H1 (cell line): ENCODE results near the gene DIPK1A. TPM values are rescaled to one million over a fixed set of nuclear protein-coding genes. Genes with fewer than 3 reads are reported as not detected.

ENCODE experiments used
- CTCF ChIA-PET: fragments of 300-600 bp; sonication (Branson Sonifier 250); formaldehyde crosslinking; loops from one replicate; lab custom pipeline; 2021; ENCODE audit not compliant: partially characterized antibody; lab: Charles Lee
- POLR2A ChIA-PET: fragments of 300-600 bp; sonication (Branson Sonifier 250); formaldehyde crosslinking; loops from one replicate; lab custom pipeline; 2021; ENCODE audit warnings: inconsistent platforms; ENCODE audit not compliant: partially characterized antibody; lab: Charles Lee
- DNase-seq, 2 experiments: peaks; one replicate each; pipeline versions ENCODE4 v3.0.0 to v3.0.0-alpha.2; 2010 to 2022; ENCODE audit warnings: low spot score in 2 of 2, low read depth in 1 of 2, mixed read lengths in 1 of 2
- FAIRE-seq: peaks from 2 replicates; lab custom pipeline; 2011; peaks lifted over from hg19 to GRCh38; lab: Jason Lieb, UNC
- H2AFZ ChIP-seq: 2 replicates; pipeline ENCODE4 v1.8.1; 2012; ENCODE audit warnings: low read length, inconsistent platforms
- H2AK5ac ChIP-seq: 2 replicates; pipeline ENCODE4 v1.6.1; 2013; ENCODE audit warnings: low read depth, low read length
- H2BK120ac ChIP-seq: replicated peaks from 2 replicates; pipeline ENCODE3; 2013; ENCODE audit warnings: low read depth, low read length, inconsistent platforms
- H2BK12ac ChIP-seq: 2 replicates; pipeline ENCODE4 v1.6.1; 2013; ENCODE audit warnings: low read depth, low read length
- H2BK15ac ChIP-seq: 2 replicates; pipeline ENCODE4 v1.6.1; 2013; ENCODE audit warnings: low read length
- H2BK20ac ChIP-seq: 2 replicates; pipeline ENCODE4 v1.6.1; 2013; ENCODE audit warnings: low read length
- H2BK5ac ChIP-seq: 2 replicates; pipeline ENCODE4 v1.6.1; 2013; ENCODE audit warnings: low read depth, low read length
- H3K14ac ChIP-seq: 2 replicates; pipeline ENCODE4 v1.6.1; 2013; ENCODE audit warnings: inconsistent platforms; ENCODE audit not compliant: insufficient read length
- H3K18ac ChIP-seq: 2 replicates; pipeline ENCODE4 v1.6.1; 2013; ENCODE audit warnings: low read length; ENCODE audit errors: extremely low read depth
- H3K23ac ChIP-seq: 2 replicates; pipeline ENCODE4 v1.6.1; 2013; ENCODE audit warnings: inconsistent platforms; ENCODE audit not compliant: insufficient read length
- H3K23me2 ChIP-seq: 2 replicates; pipeline ENCODE4 v1.6.1; 2013; ENCODE audit warnings: low read depth, low read length
- H3K27ac ChIP-seq: 2 replicates; pipeline ENCODE4 v1.6.1; 2011; ENCODE audit warnings: low read depth, low read length, inconsistent platforms
- H3K27me3 ChIP-seq, 4 experiments: replicated peaks in 1 of 4; 1 replicate in 1 of 4; 2 replicates in 3 of 4; pipeline versions ENCODE4 v1.6.1 to v1.8.1; 2011 to 2013; ENCODE audit warnings: low read length in 3 of 4, mild to moderate bottlenecking in 3 of 4, inconsistent platforms in 2 of 4, mixed read lengths in 2 of 4, moderate library complexity in 1 of 4; ENCODE audit not compliant: control insufficient read depth in 3 of 4, insufficient read depth in 3 of 4; ENCODE audit errors: extremely low read depth in 1 of 4
- H3K36me3 ChIP-seq, 4 experiments: 2 replicates each; pipeline versions ENCODE4 v1.6.1 to v1.8.1; 2011 to 2013; ENCODE audit warnings: mild to moderate bottlenecking in 4 of 4, low read length in 3 of 4, moderate library complexity in 2 of 4, control low read depth in 1 of 4, inconsistent platforms in 1 of 4; ENCODE audit not compliant: insufficient read depth in 4 of 4, control insufficient read depth in 2 of 4
- H3K4ac ChIP-seq: replicated peaks from 2 replicates; pipeline ENCODE3; 2013; ENCODE audit warnings: low read length, low read depth, mixed read lengths, inconsistent platforms; ENCODE audit not compliant: insufficient read length
- H3K4me1 ChIP-seq, 4 experiments: replicated peaks in 1 of 4; 1 replicate in 1 of 4; 2 replicates in 3 of 4; pipeline versions ENCODE4 v1.6.1 to v1.8.1; 2011 to 2013; ENCODE audit warnings: low read length in 3 of 4, inconsistent platforms in 2 of 4, mixed read lengths in 1 of 4; ENCODE audit not compliant: insufficient read depth in 4 of 4, control insufficient read depth in 3 of 4
- H3K4me2 ChIP-seq, 2 experiments: 2 replicates each; pipeline versions ENCODE4 v1.6.1 to v1.8.1; 2011 to 2013; ENCODE audit warnings: low read depth in 2 of 2, low read length in 2 of 2, control low read depth in 1 of 2, inconsistent platforms in 1 of 2, mild to moderate bottlenecking in 1 of 2; ENCODE audit not compliant: insufficient read depth in 1 of 2
- H3K4me3 ChIP-seq, 4 experiments: fragments of 200-600, 300-600 bp in 1 of 4; sonication (generic), shearing (Covaris generic), sonication (Bioruptor Twin) in 1 of 4; 2 replicates each; pipeline versions ENCODE4 v1.5.1 to v1.8.1; 2011 to 2016; ENCODE audit warnings: low read length in 4 of 4, low read depth in 3 of 4, control low read depth in 2 of 4, inconsistent platforms in 2 of 4, mild to moderate bottlenecking in 2 of 4, mixed read lengths in 1 of 4, moderate library complexity in 1 of 4; ENCODE audit not compliant: insufficient read depth in 2 of 4; ENCODE audit errors: extremely low read depth in 1 of 4
- H3K56ac ChIP-seq: replicated peaks from 2 replicates; pipeline ENCODE3; 2013; ENCODE audit warnings: low read depth, mild to moderate bottlenecking, mixed read lengths, low read length, inconsistent platforms; ENCODE audit not compliant: insufficient read length
- H3K79me1 ChIP-seq: 2 replicates; pipeline ENCODE4 v1.6.1; 2013; ENCODE audit warnings: low read depth, low read length, control low read depth
- H3K79me2 ChIP-seq, 2 experiments: 2 replicates each; pipeline versions ENCODE4 v1.6.1 to v1.8.1; 2012 to 2013; ENCODE audit warnings: low read length in 2 of 2, mild to moderate bottlenecking in 2 of 2, inconsistent platforms in 1 of 2; ENCODE audit not compliant: insufficient read depth in 2 of 2, control insufficient read depth in 1 of 2
- H3K9ac ChIP-seq, 4 experiments: replicated peaks in 1 of 4; 1 replicate in 1 of 4; 2 replicates in 3 of 4; pipeline versions ENCODE4 v1.6.1 to v1.8.1; 2011 to 2013; ENCODE audit warnings: low read depth in 3 of 4, low read length in 3 of 4, control low read depth in 2 of 4, mild to moderate bottlenecking in 2 of 4, moderate library complexity in 2 of 4, inconsistent platforms in 1 of 4; ENCODE audit errors: extremely low read depth in 1 of 4
- H3K9me3 ChIP-seq, 2 experiments: 2 replicates each; pipeline versions ENCODE4 v1.6.1 to v1.8.1; 2012 to 2013; ENCODE audit warnings: mild to moderate bottlenecking in 2 of 2, moderate library complexity in 2 of 2, control low read depth in 1 of 2, inconsistent platforms in 1 of 2, low read depth in 1 of 2, low read length in 1 of 2, mixed read lengths in 1 of 2; ENCODE audit not compliant: insufficient read depth in 2 of 2
- H4K20me1 ChIP-seq, 2 experiments: replicated peaks in 1 of 2; 2 replicates each; pipeline versions ENCODE3 to v1.8.1; 2011 to 2013; ENCODE audit warnings: inconsistent platforms in 2 of 2, low read length in 2 of 2, mild to moderate bottlenecking in 1 of 2; ENCODE audit not compliant: insufficient read depth in 2 of 2, control insufficient read depth in 1 of 2
- H4K5ac ChIP-seq: 2 replicates; pipeline ENCODE4 v1.6.1; 2013; ENCODE audit warnings: low read length, low read depth, mixed read lengths, inconsistent platforms; ENCODE audit not compliant: insufficient read length
- H4K8ac ChIP-seq: 2 replicates; pipeline ENCODE4 v1.8.0; 2013; ENCODE audit warnings: mild to moderate bottlenecking, moderate library complexity, low read length, inconsistent platforms; ENCODE audit not compliant: insufficient read depth; ENCODE audit errors: extremely low read depth
- H4K91ac ChIP-seq: replicated peaks from 2 replicates; pipeline ENCODE3; 2013; ENCODE audit warnings: low read length, mixed read lengths, inconsistent platforms; ENCODE audit not compliant: insufficient read length
- RXRA ChIP-seq: IDR thresholded peaks from 2 replicates; pipeline ENCODE4 v1.6.1; 2011; ENCODE audit warnings: low read depth, mild to moderate bottlenecking, low read length, moderate library complexity; ENCODE audit not compliant: insufficient read depth
- SP1 ChIP-seq: IDR thresholded peaks from 2 replicates; pipeline ENCODE4 v1.6.1; 2011; ENCODE audit warnings: low read depth, low read length
- TBP ChIP-seq: IDR thresholded peaks from 2 replicates; pipeline ENCODE4 v1.6.1; 2011; ENCODE audit warnings: low read depth, low read length, improper control_type of control experiment
- WGBS, 2 experiments: shearing (Covaris generic) in 1 of 2; methylation state at CpG; one replicate each; pipeline versions ENCODE4 v1.1.6 to v1.1.7; 2013 to 2015; ENCODE audit warnings: low lambda C conversion rate in 2 of 2, mixed read lengths in 2 of 2, inconsistent platforms in 1 of 2, low coverage in 1 of 2, missing lambda C conversion rate in 1 of 2; ENCODE audit not compliant: insufficient replicate concordance in 2 of 2, insufficient coverage in 1 of 2, insufficient read length in 1 of 2; ENCODE audit errors: extremely low coverage in 1 of 2, missing lambda C conversion rate in 1 of 2; 5-methylcytosine and 5-hydroxymethylcytosine counted together
- polyA plus RNA-seq, 7 experiments: library from polyadenylated mRNA; depleted of rRNA in 3 of 7; stranded (reverse) in 5 of 7; unstranded in 2 of 7; fragments of >200 nt in 5 of 7; fragments of 200-250 nt in 2 of 7; gene quantifications; 1 replicate in 5 of 7; 2 replicates in 1 of 7; 4 replicates in 1 of 7; pipeline versions ENCODE4 v1.2.1 to v1.2.3, GENCODE V29; 2011 to 2013; ENCODE audit warnings: missing spikeins in 2 of 7, mixed read lengths in 2 of 7
- total RNA-seq: library from RNA; stranded (reverse); fragmentation: NEBNext Ultra II Directional; extraction: Animal tissue kit (Norgen Biotek cat#: 25700); gene quantifications from 2 replicates; pipeline ENCODE4 v1.2.1, GENCODE V29; 2021

The DIPK1A gene
- total and polyA plus RNA-seq, 2 of the 8 experiments (the other 6 are each of a cell fraction or from before 2014, with no cell fraction given) = 2.5 to 5.0 TPM

DNA sequence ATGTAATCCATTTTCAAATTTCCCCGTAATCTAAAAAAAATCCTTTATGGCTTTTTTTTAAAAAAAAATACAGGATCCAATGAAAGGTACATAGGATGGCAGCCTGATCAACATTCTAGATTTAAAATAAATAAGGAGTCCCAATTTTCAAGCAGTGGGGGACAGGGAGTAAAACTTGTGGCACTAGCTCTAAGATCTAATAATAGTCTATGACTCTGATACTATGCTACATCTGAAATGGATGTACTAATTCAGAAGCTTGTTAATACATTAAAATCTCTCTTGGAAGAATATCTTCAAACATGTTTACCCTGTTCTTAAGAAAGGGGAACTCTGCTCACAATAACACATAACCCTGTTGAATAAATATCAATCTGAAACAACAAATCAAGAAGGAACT lies 8.5 kb downstream of the DIPK1A start:
- FAIRE-seq (no peak), DNase-seq (no peak)
- Histone ChIP-seq H4K91ac (no peak overlapping the region), H4K8ac (no peak overlapping the region), H2BK120ac (no peak overlapping the region), H2BK12ac (no peak overlapping the region), H2BK20ac (no peak overlapping the region), H3K4ac (no peak overlapping the region), H2BK5ac (no peak overlapping the region), H3K36me3 (no peaks in the 10 kb centered on the region), H3K9me3 (no peaks in the 10 kb centered on the region), H3K23me2 (peaks cover 2% of the 10 kb centered on the region; the same call in 1 of the 2 replicates), H3K9ac (no peak overlapping the region), H3K4me1 (peaks cover 0 to 3% (median 0%) of the 10 kb centered on the region in 4 experiments; a peak in 1 of 7 replicates), H3K23ac (no peak overlapping the region), H4K5ac (no peak overlapping the region), H3K56ac (no peak overlapping the region), H2AK5ac (no peak overlapping the region), H2AFZ (no peak overlapping the region), H3K4me3 (no peak overlapping the region), H3K4me2 (no peak overlapping the region), H3K14ac (no peak overlapping the region), H3K27me3 (no peaks in the 10 kb centered on the region), H3K27ac (no peak overlapping the region), H4K20me1 (peaks cover 0 to 1% of the 10 kb centered on the region in 2 experiments), H3K18ac (no peak overlapping the region), H3K79me2 (no peaks in the 10 kb centered on the region), H2BK15ac (no peak overlapping the region), H3K79me1 (no peaks in the 10 kb centered on the region)
- CTCF ChIA-PET = interaction anchor here (0.9 to 1.2 kb wide), 2 partner anchors 42 to 93 kb away, joined by 3 to 4 read pairs; no protein-coding TSS in a partner anchor
- 87 to 100% methylated on average over 1 of the region's 1 CpG for WGBS, 2 experiments
- POLR2A ChIA-PET = interaction anchor here (1.6 kb wide), 1 partner anchor 9 kb away, joined by 5 read pairs; no protein-coding TSS in a partner anchor
- TF ChIP-seq TBP = no peak
- TF ChIP-seq RXRA = no peak
- TF ChIP-seq SP1 = no peak
